GM21825 (cell line): ENCODE results near the gene BBS7.

Experiments
- ATAC-seq: cut with Tn5 transposase; IDR thresholded peaks from one replicate; pipeline ENCODE4 v1.9.1; 2021; ENCODE audit warnings: mild to moderate bottlenecking, moderate library complexity; ENCODE audit not compliant: unreplicated experiment

Gene BBS7, protein sequence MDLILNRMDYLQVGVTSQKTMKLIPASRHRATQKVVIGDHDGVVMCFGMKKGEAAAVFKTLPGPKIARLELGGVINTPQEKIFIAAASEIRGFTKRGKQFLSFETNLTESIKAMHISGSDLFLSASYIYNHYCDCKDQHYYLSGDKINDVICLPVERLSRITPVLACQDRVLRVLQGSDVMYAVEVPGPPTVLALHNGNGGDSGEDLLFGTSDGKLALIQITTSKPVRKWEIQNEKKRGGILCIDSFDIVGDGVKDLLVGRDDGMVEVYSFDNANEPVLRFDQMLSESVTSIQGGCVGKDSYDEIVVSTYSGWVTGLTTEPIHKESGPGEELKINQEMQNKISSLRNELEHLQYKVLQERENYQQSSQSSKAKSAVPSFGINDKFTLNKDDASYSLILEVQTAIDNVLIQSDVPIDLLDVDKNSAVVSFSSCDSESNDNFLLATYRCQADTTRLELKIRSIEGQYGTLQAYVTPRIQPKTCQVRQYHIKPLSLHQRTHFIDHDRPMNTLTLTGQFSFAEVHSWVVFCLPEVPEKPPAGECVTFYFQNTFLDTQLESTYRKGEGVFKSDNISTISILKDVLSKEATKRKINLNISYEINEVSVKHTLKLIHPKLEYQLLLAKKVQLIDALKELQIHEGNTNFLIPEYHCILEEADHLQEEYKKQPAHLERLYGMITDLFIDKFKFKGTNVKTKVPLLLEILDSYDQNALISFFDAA

DNA sequence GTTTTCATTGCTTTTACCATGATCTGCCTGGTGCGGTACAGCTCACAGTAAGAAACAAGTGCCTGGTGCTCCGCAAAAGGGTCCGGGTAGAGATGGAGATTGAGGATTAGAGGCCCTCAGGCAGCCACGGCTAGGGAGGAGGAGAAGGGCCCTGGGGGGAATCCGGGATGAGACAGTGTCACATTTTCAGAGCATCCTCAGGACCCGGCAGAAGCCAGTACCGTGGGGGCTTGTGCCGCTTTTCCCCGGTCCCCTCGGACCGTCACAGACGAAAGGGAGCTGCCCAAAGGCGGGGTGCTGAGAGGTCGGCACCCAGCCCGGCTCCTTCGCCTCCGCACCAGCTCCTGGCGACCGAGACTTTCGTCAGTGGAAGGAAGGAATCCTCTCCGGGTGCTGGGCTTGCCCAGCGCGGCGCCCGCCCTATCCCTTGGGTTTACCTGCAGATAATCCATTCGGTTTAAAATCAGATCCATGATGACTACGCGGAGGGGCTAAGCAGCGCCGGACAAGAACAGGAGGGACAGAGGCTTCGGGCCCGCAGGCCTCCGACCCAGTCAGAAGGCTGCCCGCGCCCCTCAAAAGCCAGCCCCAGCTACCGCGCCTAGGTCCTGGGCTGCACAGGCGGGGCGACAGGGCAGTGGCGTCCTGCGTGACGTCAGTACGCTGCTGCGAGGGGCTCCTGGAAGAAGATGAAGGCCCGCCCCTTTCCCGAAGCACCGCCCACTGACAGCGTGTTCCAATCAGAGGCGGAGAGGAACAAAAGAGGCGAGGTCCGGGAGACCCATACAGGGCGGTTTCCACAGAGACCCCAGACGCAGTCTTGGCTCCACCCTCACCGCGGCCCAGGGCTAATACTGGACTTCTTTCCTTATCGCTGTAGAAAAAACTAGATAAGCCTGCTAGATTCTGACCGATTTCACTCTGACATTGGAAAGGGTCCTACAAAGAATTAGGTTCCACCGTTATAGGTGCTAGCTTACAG lies at the start of gene BBS7:
TSS of gene BBS7 (minus strand) at position 634 of the 982 bp plus-strand sequence. CDS start at position 473, 161 bp downstream.
- ATAC-seq, result peak; percentile 99

DNA sequence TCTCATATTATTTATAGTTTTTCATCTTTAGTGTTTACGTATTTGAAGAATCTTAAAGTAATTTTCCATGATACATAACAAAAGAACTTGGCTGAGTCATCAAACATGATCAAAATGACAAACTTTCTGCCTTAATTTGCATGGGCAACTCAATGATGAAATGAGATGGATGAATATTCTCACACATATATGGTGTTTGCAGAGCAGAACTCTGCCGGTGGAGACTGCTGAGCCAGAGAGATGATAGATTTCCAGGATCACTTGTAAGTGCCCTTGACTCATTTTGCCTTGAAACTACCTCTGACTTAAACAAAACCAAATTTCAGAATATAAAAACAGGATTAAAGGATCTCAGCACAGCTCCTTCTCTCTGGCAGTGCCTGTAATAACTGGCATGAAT lies 43.4 kb upstream of the BBS7 start:
- no peak for ATAC-seq

GRCh38 chr4:121908346-121908745 lies 38.1 kb upstream of the BBS7 start:
- ATAC-seq, result no peak

GRCh38 chr4:121900132-121900983 lies 30.1 kb upstream of the BBS7 start:
- ATAC-seq, result peak; percentile 86

GRCh38 chr4:121898150-121898549 lies 27.9 kb upstream of the BBS7 start:
- ATAC-seq, result no peak

GRCh38 chr4:121888134-121888533 lies 17.9 kb upstream of the BBS7 start:
- no peak for ATAC-seq

DNA sequence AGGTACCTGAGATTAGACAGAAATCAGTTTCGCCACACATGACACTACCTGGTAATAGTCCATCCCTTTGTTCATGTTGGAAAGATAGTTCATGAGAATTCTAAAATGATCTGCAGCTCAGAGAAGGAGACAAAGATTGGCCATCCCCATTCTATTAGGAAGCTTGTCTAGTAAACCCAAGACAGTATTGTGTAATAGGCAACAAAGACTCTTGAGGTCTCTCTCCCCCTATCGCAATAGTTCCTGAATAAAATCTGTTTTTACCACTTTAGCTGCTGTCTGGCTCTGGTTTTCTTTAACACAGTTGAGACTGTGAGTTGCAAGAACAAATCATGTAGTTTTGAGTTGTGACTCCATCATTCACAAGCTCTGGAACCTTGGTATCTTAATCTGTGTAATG lies 14.8 kb upstream of the BBS7 start:
- ATAC-seq, result no peak

- no peak for ATAC-seq
Observed at GRCh38 chr4:121881158-121881557, 10.9 kb upstream of the BBS7 start.

- ATAC-seq, result no peak
Observed at GRCh38 chr4:121879135-121879534, 8.9 kb upstream of the BBS7 start.

DNA sequence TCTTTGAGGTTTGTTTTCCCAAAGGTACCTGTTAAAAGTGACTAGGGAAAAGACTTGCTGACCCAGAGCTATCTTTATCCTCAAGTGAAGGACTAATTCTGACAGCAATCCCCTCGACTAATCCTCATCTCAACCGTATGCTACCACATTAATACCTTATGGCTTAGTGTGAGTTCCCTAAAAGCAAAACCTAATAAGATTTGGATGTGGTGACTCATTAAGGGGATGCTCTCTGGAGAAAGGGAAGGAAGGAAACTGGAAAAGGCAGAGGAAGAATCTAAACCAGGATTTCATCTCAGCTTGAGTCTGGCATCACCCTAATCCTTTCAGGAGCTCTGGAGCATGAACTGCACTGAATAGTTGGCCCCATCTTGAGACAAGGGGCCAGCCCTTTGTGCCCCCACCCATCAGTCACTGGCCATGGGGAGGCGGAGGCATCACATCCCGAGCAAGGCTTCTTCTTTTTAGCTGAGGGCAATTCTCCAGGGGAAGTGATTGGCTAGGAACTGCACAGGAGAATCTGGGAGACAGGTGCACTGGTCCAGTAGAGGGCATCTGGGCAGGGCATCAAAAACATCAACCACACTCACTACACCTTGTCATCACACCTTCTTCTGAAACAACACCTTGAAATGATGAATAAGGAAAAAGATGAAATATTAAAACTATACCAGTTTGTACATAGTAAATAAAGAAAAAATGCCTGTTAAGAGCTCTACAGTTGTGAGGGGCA lies 6.9 kb upstream of the BBS7 start:
- ATAC-seq, result no peak

- ATAC-seq, result no peak
Observed at GRCh38 chr4:121876070-121876469, 5.8 kb upstream of the BBS7 start.

GRCh38 chr4:121875652-121876051 lies 5.4 kb upstream of the BBS7 start:
- no peak for ATAC-seq

GRCh38 chr4:121873604-121874003 lies 3.3 kb upstream of the BBS7 start:
- no peak for ATAC-seq

DNA sequence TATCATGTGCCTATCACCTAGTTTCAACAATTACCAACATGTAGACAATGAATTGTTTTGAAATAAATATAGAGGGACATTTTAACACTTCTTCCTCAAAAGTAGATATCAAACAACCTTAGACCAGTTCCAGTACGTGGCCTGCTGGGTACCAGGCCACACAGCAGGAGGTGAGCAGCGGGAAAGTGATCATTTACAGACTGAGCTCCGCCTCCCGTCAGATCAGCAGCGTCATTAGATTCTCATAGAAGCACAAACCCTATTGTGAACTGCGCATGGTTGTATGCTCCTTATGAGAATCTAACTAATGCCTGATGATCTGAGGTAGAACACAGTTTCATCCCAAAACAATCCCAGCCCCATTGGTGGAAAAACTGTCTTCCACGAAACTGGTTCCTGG lies 6.5 kb downstream of the BBS7 start:
- ATAC-seq, result no peak

- ATAC-seq, result no peak
Observed at GRCh38 chr4:121861426-121861825, 8.8 kb downstream of the BBS7 start.

GRCh38 chr4:121860121-121860520 lies 10.2 kb downstream of the BBS7 start:
- ATAC-seq, result no peak

DNA sequence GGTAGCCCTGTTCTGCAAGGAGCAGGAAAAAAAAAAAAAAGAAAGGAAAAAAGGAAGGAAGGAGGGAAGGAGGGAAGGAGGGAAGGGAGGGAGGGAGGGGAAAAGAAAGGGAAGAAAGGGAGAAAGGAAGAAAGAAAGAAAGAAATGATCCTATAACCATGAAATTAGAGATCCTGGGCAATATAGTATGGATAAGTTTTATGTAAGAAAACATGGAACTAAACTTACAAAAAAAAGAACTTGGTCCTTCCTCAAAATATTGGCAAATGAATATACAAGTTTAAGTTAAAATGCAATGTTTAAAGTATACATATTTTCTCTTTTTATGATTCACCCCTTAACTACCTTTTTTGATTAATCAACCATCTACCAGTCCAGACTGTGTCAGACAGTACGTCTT lies 18.9 kb downstream of the BBS7 start:
- no peak for ATAC-seq

- ATAC-seq, result no peak
Observed at GRCh38 chr4:121846662-121847061, 23.6 kb downstream of the BBS7 start.

DNA sequence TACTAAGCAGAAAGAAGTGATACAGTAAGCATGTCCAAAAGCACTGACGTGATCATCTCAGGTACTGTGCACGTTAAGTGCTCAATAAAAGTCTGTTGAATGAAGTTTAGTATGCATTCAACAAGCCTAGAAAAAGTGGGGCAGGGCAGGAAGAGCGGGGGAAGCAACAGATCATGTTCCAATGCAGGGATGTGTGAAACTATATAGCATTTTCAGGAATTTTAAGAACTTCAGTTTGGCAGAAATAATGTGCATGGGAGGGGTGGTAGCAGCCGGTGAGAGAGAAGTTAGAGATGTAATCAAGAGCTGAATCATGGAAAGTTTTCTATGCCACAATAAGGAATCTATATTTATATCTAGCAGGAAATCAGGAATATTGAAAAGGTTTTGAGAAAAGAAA lies 27.4 kb downstream of the BBS7 start:
- no peak for ATAC-seq

DNA sequence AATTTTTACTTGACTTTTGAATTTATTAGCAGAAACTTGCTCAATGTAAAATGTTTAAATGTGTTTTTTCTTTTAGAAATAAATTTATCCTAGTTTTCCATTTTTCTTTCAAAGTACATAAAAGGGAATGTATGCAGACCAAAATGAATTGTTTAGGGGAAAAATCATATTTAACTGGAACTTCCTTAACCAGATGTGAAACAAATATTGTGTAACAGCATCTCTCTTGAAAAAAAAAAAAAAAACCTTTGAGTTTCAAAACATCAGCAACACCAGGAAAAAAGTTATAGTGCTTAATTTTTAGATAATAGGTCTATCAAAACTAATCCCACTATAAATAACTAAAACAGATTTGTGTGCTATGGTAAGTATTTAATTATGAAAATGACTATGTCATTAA lies 32.1 kb downstream of the BBS7 start:
- no peak for ATAC-seq
